BJ (cell line): ENCODE results near the gene HSPB8. TPM values are rescaled to one million over a fixed set of nuclear protein-coding genes. Genes with fewer than 3 reads are reported as not detected.

ENCODE experiments used
- CTCF ChIA-PET: fragments of 350-600 bp; formaldehyde crosslinking; extraction: SDS; loops from one replicate; lab custom pipeline; 2021; ENCODE audit warnings: antibody characterized with exemption, inconsistent platforms; lab: Yijun Ruan, JAX
- POLR2A ChIA-PET: fragments of 300-600 bp; sonication (Branson Sonifier 250); formaldehyde crosslinking; extraction: SDS; loops from one replicate; lab custom pipeline; 2021; ENCODE audit warnings: antibody characterized with exemption; lab: Charles Lee
- DNase-seq: peaks from one replicate; pipeline ENCODE4 v3.0.0-alpha.2; 2011; ENCODE audit warnings: low read depth
- H3K27me3 ChIP-seq: 2 replicates; pipeline ENCODE4 v1.6.0; 2011; ENCODE audit warnings: low read length; ENCODE audit not compliant: control insufficient read depth, insufficient read depth
- H3K36me3 ChIP-seq: 2 replicates; pipeline ENCODE4 v1.5.1; 2011; ENCODE audit warnings: low read length; ENCODE audit not compliant: control insufficient read depth, insufficient read depth
- H3K4me3 ChIP-seq: 2 replicates; pipeline ENCODE4 v1.5.1; 2011; ENCODE audit warnings: low read depth, mild to moderate bottlenecking, control low read depth, low read length
- polyA plus RNA-seq: library from polyadenylated mRNA; depleted of rRNA; stranded (reverse); fragments of >200 nt; gene quantifications from 2 replicates; pipeline ENCODE4 v1.2.3, GENCODE V29; 2011
- TF ChIP-seq, protein P1 (sequence below): IDR thresholded peaks from 2 replicates; pipeline ENCODE4 v1.5.1; 2011; ENCODE audit warnings: low read depth, mild to moderate bottlenecking, control low read depth, inconsistent platforms, low read length, moderate library complexity; ENCODE audit not compliant: insufficient read depth

The HSPB8 gene
- polyA plus RNA-seq, 1 experiment: 19.3 TPM

DNA sequence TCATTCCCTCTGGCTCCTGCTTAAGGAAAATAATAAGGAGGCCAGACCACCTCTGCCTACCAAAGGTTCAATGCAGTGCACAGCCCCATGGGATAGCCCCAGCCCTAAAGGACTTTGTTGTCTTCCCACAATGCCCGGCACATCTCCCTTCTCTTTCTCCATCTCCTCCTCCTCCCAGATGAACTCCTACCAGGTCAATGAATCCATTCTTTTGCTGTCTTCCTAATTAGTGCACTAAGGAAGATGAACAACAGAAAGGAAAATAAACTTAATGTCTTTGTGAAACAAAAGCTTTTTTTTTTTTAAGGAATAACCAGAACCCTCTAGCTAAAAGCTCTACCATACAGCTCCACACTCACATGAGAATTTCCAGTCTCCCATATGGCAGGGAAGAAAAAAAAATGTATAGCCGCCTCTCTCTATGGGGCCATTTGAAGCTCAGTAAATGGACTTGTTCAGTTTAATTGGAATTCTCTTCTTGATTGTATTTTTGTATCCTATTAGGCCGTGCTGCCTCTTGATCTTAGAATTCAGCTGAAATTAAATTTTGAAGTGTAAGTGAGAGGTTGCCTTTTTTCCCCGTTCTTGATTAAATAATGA lies 41.8 kb upstream of the HSPB8 start:
- Histone ChIP-seq H3K27me3 (no peaks in the 10 kb centered on the region), H3K36me3 (no peaks in the 10 kb centered on the region), H3K4me3 (no peak overlapping the region)
- no peak for DNase-seq
- ChIA-PET POLR2A (no interaction called here), CTCF (interaction anchor here (1.0 kb wide), 1 partner anchor 18 kb away, joined by 3 read pairs; no protein-coding TSS in a partner anchor)
- TF ChIP-seq, protein P1, sequence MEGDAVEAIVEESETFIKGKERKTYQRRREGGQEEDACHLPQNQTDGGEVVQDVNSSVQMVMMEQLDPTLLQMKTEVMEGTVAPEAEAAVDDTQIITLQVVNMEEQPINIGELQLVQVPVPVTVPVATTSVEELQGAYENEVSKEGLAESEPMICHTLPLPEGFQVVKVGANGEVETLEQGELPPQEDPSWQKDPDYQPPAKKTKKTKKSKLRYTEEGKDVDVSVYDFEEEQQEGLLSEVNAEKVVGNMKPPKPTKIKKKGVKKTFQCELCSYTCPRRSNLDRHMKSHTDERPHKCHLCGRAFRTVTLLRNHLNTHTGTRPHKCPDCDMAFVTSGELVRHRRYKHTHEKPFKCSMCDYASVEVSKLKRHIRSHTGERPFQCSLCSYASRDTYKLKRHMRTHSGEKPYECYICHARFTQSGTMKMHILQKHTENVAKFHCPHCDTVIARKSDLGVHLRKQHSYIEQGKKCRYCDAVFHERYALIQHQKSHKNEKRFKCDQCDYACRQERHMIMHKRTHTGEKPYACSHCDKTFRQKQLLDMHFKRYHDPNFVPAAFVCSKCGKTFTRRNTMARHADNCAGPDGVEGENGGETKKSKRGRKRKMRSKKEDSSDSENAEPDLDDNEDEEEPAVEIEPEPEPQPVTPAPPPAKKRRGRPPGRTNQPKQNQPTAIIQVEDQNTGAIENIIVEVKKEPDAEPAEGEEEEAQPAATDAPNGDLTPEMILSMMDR: no peak

DNA sequence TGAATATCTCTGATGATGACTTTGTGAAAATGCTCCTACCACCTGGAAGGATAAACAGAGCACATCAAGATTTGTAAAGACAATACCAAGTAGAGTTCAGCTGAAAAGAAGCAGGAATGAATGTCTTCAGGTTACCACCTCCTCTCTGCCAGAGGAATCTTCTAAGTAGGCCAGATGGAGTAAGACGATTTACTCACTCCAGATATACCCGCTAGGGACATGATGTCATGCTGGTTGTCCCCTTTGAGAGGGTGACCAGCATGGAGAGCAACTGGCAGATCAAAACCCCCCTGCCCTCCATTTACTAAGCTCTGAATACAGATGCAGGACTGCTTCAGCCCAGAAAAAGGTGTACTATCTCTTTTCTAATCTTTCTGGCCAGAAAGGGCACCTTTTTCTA lies 39.3 kb upstream of the HSPB8 start:
- ChIA-PET CTCF (no interaction called here), POLR2A (no interaction called here)
- Histone ChIP-seq H3K36me3 (no peaks in the 10 kb centered on the region), H3K27me3 (no peaks in the 10 kb centered on the region), H3K4me3 (no peak overlapping the region)
- TF ChIP-seq, protein P1: no peak
- no peak for DNase-seq

DNA sequence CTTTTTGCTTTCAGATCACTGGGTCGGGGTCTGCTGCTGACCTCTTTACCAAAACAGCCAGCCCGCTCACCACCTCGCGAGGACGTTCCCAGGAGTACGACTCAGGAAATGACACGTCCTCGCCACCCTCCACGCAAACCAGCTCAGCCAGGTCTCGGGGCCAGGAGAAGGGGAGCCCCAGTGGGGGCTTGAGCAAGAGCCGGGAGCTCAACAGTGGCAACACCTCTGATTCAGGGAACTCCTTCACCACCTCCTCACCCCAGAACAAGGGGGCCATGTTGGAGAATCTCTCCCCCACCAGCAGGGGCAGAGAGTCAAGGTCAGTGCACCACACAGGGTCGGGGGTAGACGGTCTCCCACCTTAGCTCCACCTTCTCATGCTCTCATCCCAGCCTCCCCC lies 33.4 kb upstream of the HSPB8 start:
- H3K4me3 ChIP-seq: no peak overlapping the region
- DNase-seq: no peak
- TF ChIP-seq, protein P1: no peak
- no peaks in the 10 kb centered on the region for H3K27me3 ChIP-seq
- CTCF ChIA-PET: no interaction called here
- H3K36me3 ChIP-seq: no peaks in the 10 kb centered on the region
- POLR2A ChIA-PET: no interaction called here

DNA sequence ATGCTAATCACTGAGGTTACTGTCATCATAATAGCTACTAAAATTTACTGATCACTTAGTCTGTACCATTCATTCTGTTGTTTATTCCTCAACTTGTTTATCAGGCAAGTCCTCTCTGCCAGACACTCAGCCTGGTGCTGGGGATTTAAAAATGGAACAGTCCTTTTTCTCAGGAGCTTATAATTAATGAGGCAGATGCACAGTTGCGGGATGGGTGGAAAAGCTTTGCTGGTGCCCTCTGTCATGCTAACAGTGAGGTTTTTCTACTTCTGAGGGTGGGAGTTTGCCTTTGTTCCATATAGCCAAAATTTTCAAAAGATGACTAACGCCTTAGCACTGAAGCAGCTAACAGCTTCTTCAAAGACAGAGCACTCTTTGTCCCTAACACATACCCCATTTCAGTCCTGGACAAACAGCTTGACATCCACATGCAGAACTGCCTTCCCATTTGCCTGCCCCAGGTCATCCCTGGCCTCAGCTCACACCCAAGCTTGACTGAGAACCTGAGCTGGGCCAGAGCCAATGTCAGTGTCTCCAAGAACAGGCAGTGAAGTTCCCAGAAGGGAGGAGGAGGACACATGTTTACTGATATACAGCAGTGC lies 30.8 kb upstream of the HSPB8 start:
- TF ChIP-seq, protein P1: no peak
- DNase-seq: no peak
- no peaks in the 10 kb centered on the region for H3K36me3 ChIP-seq
- no peaks in the 10 kb centered on the region for H3K27me3 ChIP-seq
- no peak overlapping the region for H3K4me3 ChIP-seq
- ChIA-PET POLR2A (no interaction called here), CTCF (no interaction called here)

DNA sequence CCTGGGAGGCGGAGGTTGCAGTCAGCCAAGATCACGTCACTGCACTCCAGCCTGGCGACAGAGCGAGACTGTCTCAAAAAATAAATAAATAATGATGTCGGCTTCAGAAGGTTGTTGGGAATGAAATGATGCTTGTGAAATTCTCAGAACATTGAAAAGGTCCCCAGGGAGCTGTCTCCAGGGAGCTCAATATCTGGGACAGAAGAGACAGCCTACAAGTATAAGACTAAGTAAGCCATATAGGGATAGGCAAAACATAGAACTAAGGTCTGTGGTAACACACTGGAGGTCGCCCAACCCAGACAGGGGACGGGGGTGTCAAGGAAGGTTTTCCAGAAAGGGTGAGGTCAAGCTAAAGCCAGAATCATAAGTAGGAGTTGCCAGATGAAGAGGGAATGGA lies 29.5 kb upstream of the HSPB8 start:
- no peaks in the 10 kb centered on the region for H3K36me3 ChIP-seq
- ChIA-PET CTCF (no interaction called here), POLR2A (no interaction called here)
- H3K27me3 ChIP-seq: no peaks in the 10 kb centered on the region
- TF ChIP-seq, protein P1: no peak
- H3K4me3 ChIP-seq: no peak overlapping the region
- no peak for DNase-seq
